Measurements from ENCODE around the gene FAM107B. TPM values are rescaled to one million over a fixed set of nuclear protein-coding genes. Genes with fewer than 3 reads are reported as not detected.

FAM107B gene
- total and polyA plus RNA-seq, 10 of the 15 experiments (the other 5 are each of a cell fraction or from before 2014, with no cell fraction given), result 22.9 to 162 (median 86.6) TPM

- TF ChIP-seq SIN3A (IDR thresholded peaks at IDR 0.05; ENCODE audit: low read depth, low read length) (no peak), SRF (IDR thresholded peaks at IDR 0.05; ENCODE audit: low read depth in 2 of 2, low read length in 2 of 2) (no peak), PAX5 (IDR thresholded peaks at IDR 0.05; ENCODE audit: borderline replicate concordance, low read depth, low read length) (peak; percentile 72), SPI1 (IDR thresholded peaks at IDR 0.05; ENCODE audit: borderline replicate concordance, insufficient read depth, low read depth, low read length) (peak; percentile 88; the same call in 1 of the 2 replicates), NFYB (IDR thresholded peaks at IDR 0.05; ENCODE audit: insufficient read depth, low read depth, low read length) (no peak), MYB (IDR thresholded peaks at IDR 0.05; ENCODE audit: borderline replicate concordance, low read depth, low read length) (no peak), POU2F2 (IDR thresholded peaks at IDR 0.05; ENCODE audit: borderline replicate concordance, low read depth, low read length) (peak; percentile 60; the same call in 1 of the 3 replicates), EP300 (IDR thresholded peaks at IDR 0.05; ENCODE audit: borderline replicate concordance in 1 of 2, control insufficient read depth in 1 of 2, low read depth in 2 of 2, low read length in 2 of 2) (peak; percentile 90 to 98; a peak in 3 of 4 replicates), KDM1A (IDR thresholded peaks at IDR 0.05; ENCODE audit: borderline replicate concordance) (no peak), NRF1 (conservative IDR thresholded peaks at IDR 0.05; ENCODE audit: low read depth, low read length) (no peak), KLF5 (IDR thresholded peaks at IDR 0.05; ENCODE audit: partially characterized antibody) (no peak), IKZF2 (IDR thresholded peaks at IDR 0.05) (peak; percentile 99 to 100), ATF7 (IDR thresholded peaks at IDR 0.05; ENCODE audit: low read depth) (peak; percentile 97), RB1 (IDR thresholded peaks at IDR 0.05; ENCODE audit: borderline replicate concordance) (no peak), ZNF217 (IDR thresholded peaks at IDR 0.05) (no peak), NFXL1 (IDR thresholded peaks at IDR 0.05; ENCODE audit: borderline replicate concordance) (no peak), RAD51 (IDR thresholded peaks at IDR 0.05) (peak; percentile 34; the same call in 1 of the 2 replicates), CREB1 (IDR thresholded peaks at IDR 0.05; ENCODE audit: low read depth) (peak; percentile 77; the same call in 1 of the 2 replicates), POLR2AphosphoS2 (IDR thresholded peaks at IDR 0.05; ENCODE audit: low read depth, low read length) (no peak), PAX8 (IDR thresholded peaks at IDR 0.05) (no peak), MTA3 (IDR thresholded peaks at IDR 0.05; ENCODE audit: borderline replicate concordance, low read length) (0 out of 2 replicates have a peak, but pooled peaks have one; percentile 34), BACH1 (IDR thresholded peaks at IDR 0.05; ENCODE audit: borderline replicate concordance) (peak; percentile 38; the same call in 1 of the 2 replicates), JUNB (IDR thresholded peaks at IDR 0.05) (peak; percentile 49), IRF4 (IDR thresholded peaks at IDR 0.05; ENCODE audit: low read depth, low read length) (peak; percentile 72; the same call in 1 of the 2 replicates), ZSCAN29 (IDR thresholded peaks at IDR 0.05) (no peak), ZNF622 (IDR thresholded peaks at IDR 0.05) (no peak), SP1 (IDR thresholded peaks at IDR 0.05; ENCODE audit: low read depth, low read length) (no peak), BHLHE40 (IDR thresholded peaks at IDR 0.05; ENCODE audit: borderline replicate concordance in 1 of 2, low read depth in 2 of 2, low read length in 1 of 2) (peak; percentile 48 to 69; a peak in 3 of 4 replicates), HDAC6 (IDR thresholded peaks at IDR 0.05; ENCODE audit: unreplicated experiment) (no peak), SMAD1 (IDR thresholded peaks at IDR 0.05; ENCODE audit: low read depth, partially characterized antibody) (peak; percentile 87)
- TF ChIP-seq, protein P1, sequence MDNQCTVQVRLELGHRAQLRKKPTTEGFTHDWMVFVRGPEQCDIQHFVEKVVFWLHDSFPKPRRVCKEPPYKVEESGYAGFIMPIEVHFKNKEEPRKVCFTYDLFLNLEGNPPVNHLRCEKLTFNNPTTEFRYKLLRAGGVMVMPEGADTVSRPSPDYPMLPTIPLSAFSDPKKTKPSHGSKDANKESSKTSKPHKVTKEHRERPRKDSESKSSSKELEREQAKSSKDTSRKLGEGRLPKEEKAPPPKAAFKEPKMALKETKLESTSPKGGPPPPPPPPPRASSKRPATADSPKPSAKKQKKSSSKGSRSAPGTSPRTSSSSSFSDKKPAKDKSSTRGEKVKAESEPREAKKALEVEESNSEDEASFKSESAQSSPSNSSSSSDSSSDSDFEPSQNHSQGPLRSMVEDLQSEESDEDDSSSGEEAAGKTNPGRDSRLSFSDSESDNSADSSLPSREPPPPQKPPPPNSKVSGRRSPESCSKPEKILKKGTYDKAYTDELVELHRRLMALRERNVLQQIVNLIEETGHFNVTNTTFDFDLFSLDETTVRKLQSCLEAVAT (IDR thresholded peaks at IDR 0.05), result peak; percentile 84
- TF ChIP-seq, protein P2, sequence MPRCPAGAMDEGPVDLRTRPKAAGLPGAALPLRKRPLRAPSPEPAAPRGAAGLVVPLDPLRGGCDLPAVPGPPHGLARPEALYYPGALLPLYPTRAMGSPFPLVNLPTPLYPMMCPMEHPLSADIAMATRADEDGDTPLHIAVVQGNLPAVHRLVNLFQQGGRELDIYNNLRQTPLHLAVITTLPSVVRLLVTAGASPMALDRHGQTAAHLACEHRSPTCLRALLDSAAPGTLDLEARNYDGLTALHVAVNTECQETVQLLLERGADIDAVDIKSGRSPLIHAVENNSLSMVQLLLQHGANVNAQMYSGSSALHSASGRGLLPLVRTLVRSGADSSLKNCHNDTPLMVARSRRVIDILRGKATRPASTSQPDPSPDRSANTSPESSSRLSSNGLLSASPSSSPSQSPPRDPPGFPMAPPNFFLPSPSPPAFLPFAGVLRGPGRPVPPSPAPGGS (IDR thresholded peaks at IDR 0.05; ENCODE audit: borderline replicate concordance, insufficient read depth, low read depth, low read length, poor library complexity, severe bottlenecking), result no peak
These were observed 31.9 kb downstream of the FAM107B start (continued) for GRCh38 chr10:14742815-14743214.

Data from GM12878 (cell line).